ENCODE results near the gene STRIP1. TPM values are rescaled to one million over a fixed set of nuclear protein-coding genes. Genes with fewer than 3 reads are reported as not detected.
A peak's percentile ranks its signal among the peaks of the same experiment; 100 is the strongest.

Gene STRIP1
- polyA plus RNA-seq, result 10 to 100 TPM; 10.4 to 16.3 (median 11.7) TPM

GRCh38 chr1:110034451-110035235, at the start of gene STRIP1:
Gene STRIP1, plus strand, starts transcription at chr1:110034624. Its CDS starts 14 bp downstream, at chr1:110034638.
- 0 to 1% (median 0%) methylated on average over 62 to 66 of the region's 66 CpGs for WGBS, 3 donors
- peak within 1 kb of the TSS; percentile 20 for H3K27ac ChIP-seq (ENCODE audit: low read depth, low read length)

GRCh38 chr1:109985247-109986053, 49.0 kb upstream of the STRIP1 start:
- WGBS, 3 donors, result 4 to 13% (median 12%) methylated on average over 22 of the region's 22 CpGs
- peak overlapping the region; percentile 80 for H3K27ac ChIP-seq (ENCODE audit: low read depth, low read length)

GRCh38 chr1:109986054-109986444, 48.4 kb upstream of the STRIP1 start:
- 69 to 90% (median 80%) methylated on average over 3 of the region's 3 CpGs for WGBS, 3 donors
- no peak overlapping the region for H3K27ac ChIP-seq (ENCODE audit: low read depth, low read length)

GRCh38 chr1:109988349-109988914, 46.0 kb upstream of the STRIP1 start:
- H3K27ac ChIP-seq (ENCODE audit: low read depth, low read length), result no peak overlapping the region
- 74 to 97% (median 91%) methylated on average over 3 of the region's 3 CpGs for WGBS, 3 donors

DNA sequence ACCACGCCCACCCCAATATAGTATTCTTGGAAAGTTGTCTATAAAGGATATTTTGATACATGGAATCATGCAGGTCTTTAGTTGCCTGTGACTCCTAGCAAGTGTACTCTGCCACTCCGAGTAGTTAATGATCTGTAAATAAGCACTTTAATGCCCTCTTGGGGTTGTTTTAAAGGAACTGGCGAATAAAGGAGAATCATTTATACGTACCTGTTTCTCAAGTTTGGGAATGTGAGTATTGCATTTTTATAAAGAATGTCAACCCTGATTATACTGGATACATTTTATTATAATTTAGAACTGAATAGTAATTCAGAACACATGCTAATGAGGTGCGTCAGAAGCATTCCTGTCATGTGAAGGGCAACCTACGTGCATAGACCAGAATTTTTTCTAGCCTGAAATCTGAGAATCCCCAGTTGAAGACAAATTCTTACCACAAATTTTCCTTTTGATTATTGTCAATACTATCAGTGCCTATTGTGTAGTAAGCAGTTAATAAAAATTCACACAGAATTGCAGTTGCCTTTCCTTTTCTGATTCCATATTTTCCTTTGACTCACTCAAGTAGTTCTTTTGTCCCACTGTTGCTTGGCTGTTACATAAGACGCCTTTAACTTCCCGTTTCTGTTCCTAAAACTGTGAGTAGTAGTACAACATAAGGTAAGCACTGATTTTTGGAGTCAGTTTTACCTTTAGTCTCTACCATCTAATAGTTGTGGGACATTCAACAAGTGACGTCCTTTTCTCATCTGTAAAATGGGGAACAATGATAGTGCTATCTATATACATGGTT, 44.7 kb upstream of the STRIP1 start:
- 70 to 81% (median 77%) methylated on average over 9 of the region's 9 CpGs for WGBS, 3 donors
- no peak overlapping the region for H3K27ac ChIP-seq (ENCODE audit: low read depth, low read length)

DNA sequence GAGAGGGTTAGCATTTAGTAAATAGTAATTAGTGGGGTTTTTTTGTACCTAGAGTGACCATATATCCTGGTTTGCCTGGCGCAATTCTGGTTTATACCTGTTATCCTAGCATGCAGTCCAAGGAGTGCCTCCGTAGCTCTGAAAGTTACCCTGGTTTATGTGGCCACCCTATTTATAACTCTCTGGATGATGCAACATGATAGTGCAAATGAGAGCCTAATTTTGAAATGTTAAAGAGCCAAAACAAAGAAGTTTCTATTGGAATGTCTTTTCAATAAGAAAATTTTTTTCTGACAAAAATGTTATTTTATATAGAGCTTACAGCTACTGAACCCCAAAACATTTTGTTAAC, 44.1 kb upstream of the STRIP1 start:
- 65 to 78% (median 74%) methylated on average over 2 of the region's 2 CpGs for WGBS, 3 donors
- H3K27ac ChIP-seq (ENCODE audit: low read depth, low read length), result no peak overlapping the region

DNA sequence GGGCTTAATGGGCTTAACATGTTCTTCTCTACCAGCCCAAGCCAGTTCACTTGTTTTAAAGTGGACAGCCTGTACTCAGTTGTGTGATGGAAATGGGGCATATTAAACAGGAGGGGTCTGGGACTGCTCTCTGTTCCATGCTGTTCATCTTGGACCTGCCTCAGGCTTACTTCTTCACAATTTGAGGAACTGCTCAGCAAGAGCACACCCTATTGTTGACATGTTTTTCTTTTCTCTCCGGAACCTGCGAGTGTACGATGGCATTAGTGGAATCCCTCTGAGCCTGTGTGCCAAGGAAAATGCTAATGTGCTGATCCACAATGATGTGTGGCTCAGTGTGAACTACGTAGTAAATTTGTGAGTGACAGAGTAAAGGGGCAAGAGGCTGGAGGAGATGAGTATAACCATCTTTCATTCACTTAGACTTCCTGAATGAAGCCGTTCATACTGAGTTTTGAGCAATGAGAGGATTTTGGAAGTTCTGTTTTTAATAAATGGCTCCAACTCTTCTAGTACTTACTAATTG, 43.0 kb upstream of the STRIP1 start:
- 84 to 91% (median 88%) methylated on average over 5 of the region's 5 CpGs for WGBS, 3 donors

DNA sequence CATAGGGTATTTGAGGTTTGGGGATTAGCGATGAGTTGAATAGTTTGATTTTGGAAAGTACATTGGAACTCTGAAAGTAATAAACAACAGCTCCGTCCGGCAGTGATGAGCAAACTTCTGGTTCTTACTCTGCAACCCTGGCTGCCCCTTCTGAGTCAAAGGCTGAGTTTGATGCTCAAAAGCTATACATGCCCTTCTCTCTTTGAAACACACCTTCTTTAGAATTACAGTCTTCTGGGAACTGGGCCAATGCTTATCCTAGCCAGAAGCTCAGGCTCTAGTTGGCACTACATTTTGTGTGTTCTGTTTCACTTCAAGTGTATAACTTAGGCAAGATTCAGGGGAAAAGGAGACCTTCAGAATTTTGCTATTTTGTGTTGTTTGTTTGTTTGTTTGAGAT, 40.5 kb upstream of the STRIP1 start:
- WGBS, 3 donors, result 55 to 75% (median 73%) methylated on average over 3 of the region's 3 CpGs

More for the DNA sequence above, 43.0 kb upstream of the STRIP1 start:
- H3K27ac ChIP-seq (ENCODE audit: low read depth, low read length), result no peak overlapping the region

GRCh38 chr1:109994654-109995053, 39.8 kb upstream of the STRIP1 start:
- WGBS, 3 donors, result 35 to 76% (median 75%) methylated on average over 1 of the region's 1 CpG
- no peak overlapping the region for H3K27ac ChIP-seq (ENCODE audit: low read depth, low read length)

More for the DNA sequence above, 40.5 kb upstream of the STRIP1 start:
- H3K27ac ChIP-seq (ENCODE audit: low read depth, low read length), result no peak overlapping the region

- H3K27ac ChIP-seq (ENCODE audit: low read depth, low read length), result no peak overlapping the region
- 74 to 89% (median 86%) methylated on average over 2 of the region's 2 CpGs for WGBS, 3 donors
These were observed 38.9 kb upstream of the STRIP1 start for GRCh38 chr1:109995536-109995935.

- no peak overlapping the region for H3K27ac ChIP-seq (ENCODE audit: low read depth, low read length)
- 74 to 92% (median 78%) methylated on average over 5 of the region's 5 CpGs for WGBS, 3 donors
These were observed 37.9 kb upstream of the STRIP1 start for GRCh38 chr1:109996476-109996875.

DNA sequence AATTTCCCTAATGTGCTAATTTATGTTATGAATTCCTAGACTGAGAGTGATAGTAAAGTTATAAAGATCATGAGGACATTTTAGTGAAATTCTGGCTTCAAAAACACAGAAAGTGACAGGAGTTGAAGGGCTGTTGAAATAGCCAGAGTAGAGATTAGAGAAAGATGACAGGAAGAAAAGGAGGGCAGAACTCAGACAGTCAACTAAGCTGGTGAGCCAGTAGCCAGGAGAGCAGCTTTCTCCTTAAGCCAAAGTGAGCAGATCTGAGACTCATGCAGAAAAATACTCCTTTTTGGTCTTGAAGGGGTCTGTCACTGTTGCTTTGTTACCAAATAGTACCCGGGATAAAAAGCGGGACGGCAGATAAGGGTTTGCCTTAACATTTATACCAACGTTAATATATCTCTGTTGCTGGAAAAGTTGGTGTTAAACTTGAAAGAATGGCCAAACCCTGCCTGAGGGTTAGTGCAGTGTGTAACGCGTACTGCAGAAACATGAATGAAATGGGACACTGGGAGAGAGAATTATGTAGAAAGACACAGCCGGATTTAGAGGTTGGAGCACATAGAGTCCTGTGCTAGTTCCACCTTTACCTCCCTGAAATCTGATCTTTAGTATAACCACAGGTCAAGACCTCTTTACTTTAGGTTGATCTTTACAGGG, 37.1 kb upstream of the STRIP1 start:
- WGBS, 3 donors, result 33 to 81% (median 77%) methylated on average over 7 of the region's 7 CpGs
- no peak overlapping the region for H3K27ac ChIP-seq (ENCODE audit: low read depth, low read length)

- H3K27ac ChIP-seq (ENCODE audit: low read depth, low read length), result no peak overlapping the region
These were observed 36.6 kb upstream of the STRIP1 start for GRCh38 chr1:109997867-109998229.

DNA sequence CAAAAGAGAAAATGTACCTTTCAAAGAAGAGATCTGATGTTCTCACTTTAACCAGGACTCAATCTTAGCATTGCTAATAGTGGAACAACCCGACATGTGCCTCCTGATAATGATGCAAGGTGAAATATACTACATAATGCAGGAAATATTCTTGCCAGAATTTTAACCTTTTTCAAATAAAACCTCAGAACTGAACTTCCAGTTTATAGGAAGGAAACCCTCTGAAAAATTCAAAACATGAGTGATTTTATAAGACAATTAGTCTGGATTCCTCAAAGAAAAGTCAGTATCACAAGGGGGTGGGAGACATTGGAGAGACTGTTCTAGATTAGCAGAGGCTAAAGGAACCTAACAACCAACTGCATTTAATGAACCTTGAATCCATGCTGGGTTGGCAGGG, 31.7 kb upstream of the STRIP1 start:
- no peak overlapping the region for H3K27ac ChIP-seq (ENCODE audit: low read depth, low read length)
- 75 to 91% (median 78%) methylated on average over 1 of the region's 1 CpG for WGBS, 3 donors

GRCh38 chr1:110003747-110004428, 30.5 kb upstream of the STRIP1 start:
- H3K27ac ChIP-seq (ENCODE audit: low read depth, low read length), result peak overlapping the region; percentile 43
- 6 to 11% (median 10%) methylated on average over 8 of the region's 8 CpGs for WGBS, 3 donors

DNA sequence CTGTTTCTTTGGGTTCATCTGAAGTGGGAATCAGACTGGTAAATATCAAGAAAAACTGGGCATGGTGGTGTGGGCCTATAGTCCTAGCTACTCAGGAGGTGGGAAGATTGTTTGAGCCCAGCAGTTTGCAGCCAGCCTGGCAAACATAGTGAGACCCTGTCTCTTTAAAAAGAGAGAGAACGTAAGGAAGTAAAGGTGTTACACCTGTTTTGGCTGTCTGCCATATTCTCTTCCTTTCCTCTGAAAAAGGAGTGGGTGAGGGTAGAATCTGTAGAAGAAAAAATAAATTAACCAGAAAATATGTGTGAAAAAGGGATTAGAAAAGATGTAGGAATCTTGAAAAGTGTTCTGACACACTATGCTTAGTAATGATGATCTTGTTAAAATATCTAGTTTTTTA, 29.8 kb upstream of the STRIP1 start:
- peak overlapping the region; percentile 43 for H3K27ac ChIP-seq (ENCODE audit: low read depth, low read length)
- WGBS, 3 donors, result 23 to 50% (median 43%) methylated on average over 1 of the region's 1 CpG

- no peak overlapping the region for H3K27ac ChIP-seq (ENCODE audit: low read depth, low read length)
These were observed 28.5 kb upstream of the STRIP1 start for GRCh38 chr1:110005971-110006370.

Measured in adipose tissue (tissue), 3 donors.